GM18507 (cell line): Measurements from ENCODE around the gene ERFL.
A peak's percentile ranks its signal among the peaks of the same experiment; 100 is the strongest.

Source experiments
- DNase-seq: peaks from one replicate; pipeline ENCODE4 v3.0.0; 2011; ENCODE audit warnings: low read depth; ENCODE audit not compliant: insufficient read length; ENCODE audit errors: extremely low spot score
- FAIRE-seq: peaks from 2 replicates; lab custom pipeline; 2011; peaks lifted over from hg19 to GRCh38; lab: Jason Lieb, UNC

The ERFL gene

DNA sequence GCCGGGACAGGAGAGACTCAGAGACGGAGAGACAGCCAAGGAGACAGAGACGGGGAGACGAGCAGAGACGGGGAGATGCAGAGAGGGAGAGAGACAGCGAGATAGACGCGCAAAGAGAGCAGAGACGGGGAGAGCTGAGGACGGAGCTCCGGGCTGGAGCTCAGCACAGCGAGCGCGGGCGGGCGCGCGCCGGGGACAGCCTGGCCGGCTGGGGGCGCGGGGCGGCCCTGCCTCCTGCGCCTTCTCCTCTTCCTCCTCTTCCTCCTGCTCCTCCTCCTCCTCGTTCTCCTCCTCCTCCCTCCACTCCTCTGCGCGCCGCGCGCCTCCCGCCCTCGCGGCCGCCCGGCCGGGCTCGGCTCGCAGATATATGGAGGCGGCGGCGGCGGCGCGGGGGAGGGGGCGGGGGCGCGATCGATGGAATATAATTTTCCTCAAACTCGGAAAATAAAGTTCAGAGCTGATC, at the start of gene ERFL:
ERFL (minus strand) TSS at position 229 of the 463 bp plus-strand sequence. CDS start 15,530 bp downstream, outside the sequence.
- DNase-seq: no peak
- no peak for FAIRE-seq

DNA sequence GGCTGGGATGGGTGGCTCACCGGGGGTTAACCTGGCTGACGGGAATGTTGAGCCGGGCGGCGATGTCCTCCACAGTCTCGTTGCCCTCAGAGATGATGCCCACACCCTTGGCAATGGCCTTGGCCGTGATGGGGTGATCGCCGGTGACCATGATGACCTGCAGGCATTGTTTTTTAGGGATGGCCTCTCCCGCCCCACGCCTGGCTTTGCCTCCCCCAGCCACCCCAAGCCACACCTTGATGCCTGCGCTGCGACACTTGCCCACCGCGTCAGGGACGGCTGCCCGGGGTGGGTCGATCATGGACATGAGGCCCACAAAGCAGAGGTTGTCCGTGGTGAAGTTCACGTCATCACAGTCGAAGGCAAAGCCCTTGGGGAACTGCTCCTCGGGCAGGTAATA, 49.7 kb upstream of the ERFL start:
- no peak for FAIRE-seq
- DNase-seq: no peak

DNA sequence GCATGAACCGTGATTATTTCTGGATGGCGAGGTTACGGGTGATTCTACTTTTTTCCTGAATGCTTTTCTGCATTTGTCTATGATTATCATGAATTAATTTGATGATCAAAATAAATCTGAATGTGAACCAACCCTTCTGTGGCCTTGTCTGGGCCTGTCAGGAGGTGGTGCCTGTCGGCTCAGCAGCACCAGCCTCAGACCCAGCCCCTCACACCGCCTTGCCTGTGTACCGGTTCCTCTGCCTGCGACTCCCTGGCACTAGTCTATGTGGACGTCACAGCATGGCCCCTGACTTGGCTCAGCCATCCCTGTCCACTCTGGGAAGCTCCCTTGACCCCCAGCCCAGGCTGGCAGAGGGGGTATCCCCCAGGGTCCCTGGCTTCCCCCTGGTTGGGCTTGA, 46.4 kb upstream of the ERFL start:
- FAIRE-seq: no peak

DNA sequence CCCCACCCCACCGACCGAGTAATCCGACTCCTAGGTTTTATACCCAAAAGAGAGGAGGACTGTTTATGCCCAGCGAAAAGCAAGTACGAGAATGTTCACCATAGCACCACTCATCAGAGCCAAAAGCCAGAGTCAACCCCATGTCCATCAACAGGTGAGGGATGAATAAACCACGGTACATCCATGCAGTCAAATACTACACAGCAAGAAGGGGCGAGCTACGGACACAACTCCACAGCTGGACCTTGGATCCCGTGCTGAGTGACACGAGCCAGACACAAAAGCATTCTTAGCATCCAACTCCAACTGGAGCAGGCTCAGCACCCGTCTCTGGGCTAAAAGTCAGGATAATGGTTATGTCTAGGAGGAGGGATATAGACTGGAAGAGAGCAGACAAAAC, 43.1 kb upstream of the ERFL start:
- DNase-seq (no peak), FAIRE-seq (no peak)

More for the DNA sequence above, 46.4 kb upstream of the ERFL start:
- DNase-seq: no peak

DNA sequence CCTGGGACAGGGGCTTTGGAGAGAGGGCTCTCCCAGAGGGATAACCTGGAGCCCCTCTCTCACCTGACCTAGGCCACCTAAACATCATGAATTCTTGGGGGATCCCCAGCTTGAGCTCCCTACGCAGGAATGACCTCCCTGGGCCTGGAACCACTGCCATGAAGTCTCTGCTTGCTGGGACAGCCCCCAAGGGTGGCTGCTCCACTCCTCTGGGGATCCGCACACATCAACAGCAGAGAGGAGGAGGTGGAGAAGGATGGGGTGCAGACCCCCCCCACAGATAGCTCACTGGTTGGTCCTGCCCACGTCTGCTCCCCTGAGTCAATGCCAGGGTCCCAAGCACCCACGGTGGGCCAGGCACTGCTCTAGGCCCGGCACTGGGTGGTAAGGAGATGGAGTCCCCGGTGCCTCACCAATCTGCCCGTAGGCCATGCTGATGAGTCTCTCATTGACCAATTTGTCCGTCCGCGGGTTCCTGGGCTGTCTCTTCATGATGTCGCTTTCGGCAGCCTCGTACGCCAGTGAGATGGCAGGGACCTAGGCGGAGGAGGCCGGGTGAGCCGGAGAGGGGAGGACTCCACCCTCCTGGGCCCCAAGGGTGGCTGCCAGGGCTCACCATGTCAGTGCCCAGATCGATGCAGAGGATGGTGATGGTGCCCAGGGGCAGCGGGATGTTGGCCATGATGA, 41.7 kb upstream of the ERFL start:
- DNase-seq (no peak), FAIRE-seq (no peak)

DNA sequence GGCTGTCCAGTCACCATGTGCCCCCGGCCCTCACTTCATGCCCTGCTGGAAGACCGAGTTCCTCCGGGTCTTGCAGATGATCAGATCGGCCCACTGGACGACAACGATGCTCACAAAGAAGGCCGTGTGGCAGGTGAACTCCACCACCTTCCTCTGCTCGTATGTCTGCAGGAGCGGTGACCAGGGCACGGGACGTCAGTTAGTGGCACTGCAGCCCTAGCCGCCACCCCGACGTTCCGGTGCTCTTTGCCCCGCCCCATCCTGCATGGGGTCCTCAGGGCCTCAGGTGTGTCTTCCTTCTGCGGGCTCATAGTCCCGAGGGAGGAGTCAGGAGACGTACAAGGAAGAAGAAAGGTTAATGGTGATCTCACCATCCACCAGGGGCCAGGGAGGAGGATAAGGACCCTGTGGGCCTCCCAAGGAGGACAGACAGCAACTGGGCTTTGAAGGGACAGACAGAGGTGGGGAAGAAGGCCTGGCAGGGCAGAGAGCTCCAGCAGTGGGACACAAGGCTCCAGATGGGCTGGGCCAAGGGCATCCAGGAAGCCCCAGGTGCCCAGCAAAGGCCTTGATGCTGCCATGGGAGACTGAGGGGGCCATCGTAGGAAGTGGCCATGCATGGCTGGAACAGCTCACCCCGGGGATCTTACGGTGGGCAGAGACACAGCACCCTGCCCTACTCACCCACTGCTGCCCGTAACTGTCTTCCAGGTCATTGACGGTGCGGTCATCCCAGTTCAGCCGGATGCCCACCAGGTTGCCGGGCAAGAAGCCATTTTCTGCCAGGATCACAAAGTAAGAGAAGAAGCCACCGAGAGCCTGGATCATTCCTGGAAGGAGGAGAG, 40.7 kb upstream of the ERFL start:
- DNase-seq (no peak), FAIRE-seq (no peak)

DNA sequence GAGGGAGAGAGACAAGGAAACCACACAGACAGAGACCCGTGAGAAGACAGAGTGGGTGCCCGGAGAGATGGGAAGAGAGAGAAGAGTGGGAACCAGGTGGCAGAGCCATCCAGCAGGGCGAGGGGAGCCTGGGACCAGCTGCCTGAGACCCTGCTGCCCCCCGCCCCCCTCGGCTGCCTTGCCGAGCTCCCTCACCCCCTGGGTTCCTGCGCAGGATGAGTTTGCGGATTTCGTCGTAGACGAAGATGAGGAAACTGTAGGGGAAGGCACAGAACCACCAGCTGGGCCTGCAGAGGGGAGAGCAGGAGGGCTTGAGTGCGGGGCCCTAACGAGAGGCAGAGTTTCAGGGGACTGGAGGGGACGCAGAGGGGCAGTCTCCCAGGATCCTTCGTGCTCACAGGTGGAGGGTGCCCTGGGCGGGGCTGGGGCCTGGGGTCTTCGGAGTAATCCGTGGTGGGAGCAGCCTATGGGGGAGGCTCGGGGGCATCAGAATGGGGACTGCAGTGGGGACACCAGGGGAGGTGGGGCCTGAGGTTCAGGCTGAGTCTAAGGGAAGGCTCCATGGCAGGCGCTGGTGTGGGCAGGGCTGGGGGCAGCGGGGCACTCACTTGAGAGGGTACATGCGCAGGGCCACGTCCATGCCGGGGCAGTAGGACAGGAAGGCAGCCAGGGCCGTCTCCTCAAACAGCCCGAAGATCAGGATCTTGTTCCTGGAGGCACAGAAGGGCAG, 39.0 kb upstream of the ERFL start:
- FAIRE-seq (no peak), DNase-seq (no peak)

DNA sequence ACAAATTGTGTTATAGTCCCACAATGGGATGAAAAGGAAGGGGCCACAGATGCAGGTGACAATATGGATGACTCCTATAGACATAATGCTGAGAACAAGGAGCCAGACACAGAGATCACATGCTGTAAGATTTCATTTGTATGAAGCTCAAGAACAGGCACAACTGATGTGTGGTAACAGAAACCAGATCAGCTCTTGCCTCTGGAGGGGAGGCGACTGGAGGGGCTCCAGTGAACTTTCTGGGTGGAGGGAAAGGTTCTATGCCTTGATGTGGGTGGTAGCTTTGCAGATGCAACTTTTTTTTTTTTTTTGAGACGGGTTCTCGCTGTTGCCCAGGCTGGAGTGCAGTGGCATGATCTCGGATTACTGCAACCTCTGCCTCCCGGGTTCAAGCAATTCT, 36.9 kb upstream of the ERFL start:
- DNase-seq (no peak), FAIRE-seq (no peak)

DNA sequence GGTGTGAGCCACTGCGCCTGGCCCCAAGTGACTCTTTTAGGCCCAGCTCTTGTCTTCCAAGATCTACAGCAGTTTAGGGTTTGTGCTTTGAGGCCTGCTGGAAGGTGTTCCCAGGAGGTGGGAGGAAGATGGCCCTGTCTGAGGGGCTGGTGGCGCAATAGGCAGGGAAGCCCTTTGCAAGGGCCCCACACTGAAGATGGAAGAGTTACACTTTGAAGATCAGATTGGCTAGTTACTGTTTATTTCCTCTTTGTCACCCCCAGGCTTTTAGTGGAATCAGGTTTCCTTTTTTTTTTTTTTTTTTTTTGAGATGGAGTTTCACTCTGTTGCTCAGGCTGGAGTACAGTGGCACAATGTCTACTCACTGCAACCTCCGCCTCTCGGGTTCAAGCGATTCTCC, 32.7 kb upstream of the ERFL start:
- DNase-seq: no peak
- FAIRE-seq: no peak

DNA sequence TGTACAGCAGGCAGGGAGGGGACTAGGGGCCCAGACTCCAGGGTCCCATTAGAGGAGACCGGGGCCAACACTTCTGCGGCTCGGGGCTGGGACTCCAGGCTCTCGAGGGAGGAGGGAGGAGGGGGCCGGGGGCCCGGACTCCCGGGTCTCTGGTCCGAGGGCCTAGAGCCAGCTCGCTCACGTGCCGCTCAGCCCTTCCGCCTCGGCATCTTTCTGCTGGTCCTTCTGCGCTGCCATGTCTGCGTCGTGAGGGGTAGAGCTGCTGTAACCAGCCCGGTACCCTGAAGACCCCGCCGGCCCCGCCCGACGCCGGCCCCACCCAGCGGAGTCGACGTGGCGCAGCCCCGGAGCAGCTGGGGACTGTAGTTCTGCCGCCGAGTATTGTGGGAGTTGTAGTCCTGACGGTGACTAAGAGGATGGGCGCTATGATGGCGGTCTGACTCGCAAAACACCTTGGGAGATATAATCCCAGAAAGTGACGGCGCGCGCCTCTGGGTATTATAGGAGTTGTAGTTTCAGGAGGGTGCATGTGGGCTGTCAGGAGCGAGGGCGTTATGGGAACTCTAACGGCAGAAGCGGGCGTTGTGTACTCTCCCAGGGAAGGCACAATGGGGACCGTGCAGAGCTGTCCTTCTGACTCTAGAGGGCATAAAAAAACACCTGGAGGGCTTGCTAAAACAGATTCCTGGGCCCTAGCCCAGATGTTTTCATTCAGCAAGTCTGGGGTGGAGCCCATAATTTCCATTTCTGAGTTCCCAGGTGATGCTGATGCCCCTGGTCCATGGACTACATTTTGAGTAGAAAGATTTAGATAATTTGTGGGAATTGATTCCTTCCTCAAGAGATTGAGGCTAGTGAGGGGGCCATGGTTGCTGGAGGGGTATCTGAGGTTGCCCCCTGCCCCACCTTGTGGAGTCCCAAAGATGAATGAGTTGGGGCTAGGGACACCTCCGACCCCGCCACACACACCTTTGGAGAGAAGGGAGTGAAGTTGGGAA, 31.1 kb upstream of the ERFL start, which contains the start of gene RABAC1:
RABAC1 (minus strand) TSS at position 266 of the 998 bp plus-strand sequence; CDS start at position 237, 29 bp downstream.
- FAIRE-seq (peak; percentile 88), DNase-seq (peak; percentile 94)

DNA sequence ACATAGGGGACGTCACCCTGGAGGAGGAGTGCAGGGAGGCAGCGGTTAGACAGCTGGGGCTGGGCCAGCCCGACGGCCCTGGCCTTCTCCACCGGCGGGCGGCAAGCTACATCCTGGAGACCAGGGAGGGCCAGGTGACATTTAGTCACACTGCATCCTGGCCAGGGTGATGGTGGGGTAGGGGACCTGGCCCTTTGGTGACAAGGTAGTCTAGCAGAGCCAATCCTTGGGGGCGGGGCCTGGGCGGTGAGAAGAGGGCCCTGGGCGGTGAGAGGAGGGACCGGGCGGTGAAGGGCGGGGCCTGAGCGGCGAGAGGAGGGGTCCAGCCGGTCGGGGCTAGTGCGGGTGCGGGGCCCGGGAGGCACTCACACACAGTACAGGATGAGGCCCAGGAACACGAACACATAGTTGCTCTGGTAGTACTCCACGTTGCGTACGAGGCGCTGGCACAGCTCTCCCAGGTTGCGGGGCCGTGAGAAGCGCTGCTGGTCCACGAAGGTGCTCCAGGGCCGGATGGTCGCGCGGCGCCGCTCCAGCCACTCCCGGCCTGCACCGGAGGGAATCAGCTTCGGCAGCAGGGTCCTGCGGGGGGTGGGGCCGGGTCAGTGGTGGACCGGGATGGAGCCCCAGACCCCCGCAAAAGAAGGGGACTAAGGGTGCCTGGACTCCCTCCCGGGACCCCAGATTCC, 30.3 kb upstream of the ERFL start:
- peak; percentile 79 for FAIRE-seq
- peak; percentile 60 for DNase-seq

DNA sequence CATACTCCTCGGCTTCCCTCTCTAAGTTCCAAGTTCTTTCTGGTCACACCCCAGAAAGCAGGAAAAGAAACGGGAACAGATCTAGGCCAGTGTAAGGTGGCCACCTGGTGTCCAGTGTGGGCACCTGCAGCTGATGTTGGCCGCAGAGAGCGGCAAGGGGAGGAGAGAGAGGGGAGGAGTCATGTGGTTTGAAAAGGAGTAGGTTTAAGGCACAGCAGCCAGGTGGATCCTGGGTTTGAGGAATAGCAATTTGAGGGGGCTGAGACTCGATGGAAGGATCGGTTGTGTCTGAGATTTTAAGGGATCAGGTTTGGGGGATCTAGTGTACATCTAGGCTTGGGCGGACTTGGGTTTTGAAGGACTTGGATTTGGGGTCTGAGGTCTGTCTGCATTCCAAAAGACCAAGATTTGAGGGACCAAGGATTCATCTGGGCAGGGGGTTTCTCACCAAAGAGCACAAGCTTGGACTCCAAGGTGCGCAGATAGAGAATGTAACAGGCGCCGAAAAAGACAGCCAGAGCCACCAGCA, 29.7 kb upstream of the ERFL start:
- DNase-seq (peak; percentile 65), FAIRE-seq (peak; percentile 89)

DNA sequence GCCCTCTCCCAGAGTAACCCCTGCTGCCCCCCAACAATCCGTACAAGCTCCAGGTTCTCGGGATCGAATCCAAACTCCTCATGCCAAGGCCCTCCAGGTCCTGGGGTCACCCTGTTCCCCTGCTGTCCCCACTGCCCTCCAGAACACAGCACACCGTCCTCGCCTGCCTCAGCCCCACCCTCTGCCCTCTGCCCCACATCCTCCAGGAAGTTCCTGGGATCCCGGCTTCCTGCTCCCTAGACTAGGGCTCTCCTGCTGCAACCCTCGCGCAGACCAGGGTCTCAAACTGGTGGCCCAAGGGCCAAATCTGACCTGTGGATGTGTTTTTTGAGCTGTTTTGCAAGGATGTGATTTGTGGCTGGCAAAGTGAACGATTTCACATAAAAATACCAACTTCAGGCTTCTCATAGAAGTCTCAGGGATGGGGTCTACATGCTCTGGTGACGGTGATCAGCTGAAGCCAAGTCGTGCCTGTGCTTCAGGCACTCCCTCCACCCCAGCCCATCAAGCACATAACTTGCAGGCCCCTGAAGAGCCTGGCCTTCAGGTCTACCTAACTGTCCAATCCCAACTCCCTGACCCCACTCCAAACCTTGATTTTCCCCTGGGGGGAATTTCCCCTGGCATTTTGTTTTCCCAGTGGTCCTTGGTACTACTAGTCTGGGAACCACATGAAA, 29.1 kb upstream of the ERFL start:
- FAIRE-seq: no peak

DNA sequence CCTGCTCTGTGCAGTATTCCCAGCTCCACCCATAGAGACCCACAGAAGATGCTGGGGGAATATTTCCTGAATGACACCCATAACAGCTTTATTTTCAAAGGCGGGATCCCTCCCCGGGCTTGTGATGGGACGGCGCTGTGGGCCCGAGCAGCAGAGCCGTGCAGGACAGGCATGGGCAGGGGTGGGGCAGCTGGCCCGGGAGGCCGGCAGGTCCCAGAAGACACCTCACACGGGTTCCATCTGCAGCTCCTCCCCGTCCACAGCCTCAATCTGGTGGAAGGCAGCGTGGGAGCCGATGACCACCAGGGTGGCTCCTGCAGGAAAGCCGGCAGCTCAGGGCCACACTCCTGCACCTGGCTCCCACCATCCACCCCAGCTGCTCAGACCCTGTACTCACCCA, 28.4 kb upstream of the ERFL start:
- FAIRE-seq: no peak
- DNase-seq: no peak

More for the DNA sequence above, 29.1 kb upstream of the ERFL start:
- DNase-seq: no peak

DNA sequence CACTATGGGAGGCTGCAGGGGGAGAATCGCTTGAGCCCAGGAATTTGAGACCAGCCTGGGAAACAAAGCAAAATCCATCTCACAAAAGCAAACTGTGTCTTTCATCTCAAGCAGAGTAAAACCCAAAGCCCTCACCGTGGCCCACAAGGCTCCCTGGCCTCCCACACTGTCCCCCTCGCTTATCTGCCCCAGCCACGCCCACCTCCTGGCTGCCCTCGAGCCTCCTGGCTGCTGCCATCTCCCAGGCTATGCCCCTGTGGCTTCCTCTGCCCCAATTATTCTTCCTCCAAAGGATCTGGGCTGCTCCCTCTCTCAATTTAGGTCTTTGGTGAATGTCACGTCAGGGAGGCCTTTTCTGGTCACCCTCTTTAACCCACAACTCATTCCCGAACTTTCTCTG, 27.3 kb upstream of the ERFL start:
- FAIRE-seq (no peak), DNase-seq (no peak)

DNA sequence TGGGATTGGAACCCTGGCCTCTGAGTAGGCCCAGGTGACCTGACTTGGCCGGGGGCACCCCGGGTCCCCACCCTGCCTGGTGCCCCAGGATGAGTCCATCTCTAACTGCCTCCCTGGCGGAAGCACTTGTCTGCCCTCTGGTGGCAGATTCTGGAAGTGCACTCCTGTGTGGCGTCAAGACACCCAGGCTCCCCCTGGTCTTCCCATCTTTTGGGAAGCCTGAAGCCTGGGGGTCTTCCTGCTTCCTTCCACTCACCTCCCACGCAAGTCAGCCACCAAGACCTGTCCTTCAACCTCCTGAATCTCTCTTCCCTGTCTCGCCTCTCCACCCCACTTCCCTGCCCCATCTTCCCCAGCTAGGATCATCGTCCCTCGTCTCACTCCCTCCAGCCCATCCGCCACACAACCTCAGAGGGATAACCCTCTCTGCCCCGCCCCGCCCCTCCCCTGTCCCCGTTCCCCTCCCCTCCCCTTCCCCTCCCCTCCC, 23.5 kb upstream of the ERFL start:
- no peak for DNase-seq
- FAIRE-seq: peak; percentile 83

DNA sequence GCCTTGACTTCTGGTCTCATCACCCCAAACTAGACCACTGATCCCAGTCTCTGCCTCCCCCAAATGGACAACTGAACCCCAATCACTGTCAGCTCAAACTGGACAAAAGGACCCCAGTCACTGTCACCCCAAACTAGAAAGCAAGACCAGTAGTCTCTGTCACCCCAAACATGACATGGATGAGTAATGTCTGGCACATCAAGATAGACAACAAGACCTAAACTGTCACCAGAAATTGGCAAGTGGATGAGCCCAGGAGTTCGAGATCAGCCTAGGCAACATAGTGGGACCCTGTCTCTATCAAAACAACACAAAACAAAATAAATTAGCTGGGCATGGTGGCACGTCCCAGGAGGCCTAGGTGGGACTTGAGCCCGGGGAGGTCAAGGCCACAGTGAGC, 18.8 kb upstream of the ERFL start:
- peak; percentile 42 for FAIRE-seq
- DNase-seq: no peak
